ENCODE measurements around the gene CFAP74. TPM values are rescaled to one million over a fixed set of nuclear protein-coding genes. Genes with fewer than 3 reads are reported as not detected.

The CFAP74 gene
- total RNA-seq, 2 donors from 2014 or later, result under 0.01 TPM; not detected in 1

DNA sequence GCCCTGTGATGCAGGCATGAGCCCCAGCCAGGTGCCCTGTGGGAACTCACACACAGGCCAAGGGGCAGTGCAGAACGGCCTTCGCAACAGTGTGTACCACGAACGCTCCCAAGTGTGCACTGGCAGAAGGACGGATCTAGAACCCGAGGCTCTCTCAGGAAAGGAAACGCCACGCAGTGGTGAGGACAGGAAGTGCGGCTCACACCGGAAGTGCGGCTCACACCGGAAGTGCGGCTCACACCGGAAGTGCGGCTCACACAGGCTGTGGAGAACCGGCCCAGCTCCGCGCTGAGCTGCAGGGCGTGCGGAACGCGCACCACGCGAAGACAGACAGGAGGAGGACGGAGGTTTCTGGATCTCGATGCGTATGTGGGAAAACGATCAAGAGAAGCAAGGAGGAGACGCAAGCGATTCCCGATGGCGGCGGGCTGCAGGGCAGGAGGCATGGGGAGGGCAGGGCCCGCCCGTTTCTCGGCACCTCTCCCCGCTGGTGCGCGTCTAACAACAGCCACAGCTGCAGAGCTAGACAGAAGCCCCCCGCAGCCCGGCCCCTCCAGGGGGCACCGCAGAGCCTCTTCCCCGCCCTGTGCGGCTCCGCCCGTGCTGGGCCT is 48.6 kb downstream of the CFAP74 start:
- Histone ChIP-seq H3K9me3 (no peaks in the 10 kb centered on the region), H3K36me3 (replicated peaks in 1 of 2; ENCODE audit: insufficient read depth in 1 of 2, low read depth in 2 of 2) (no peaks in the 10 kb centered on the region), H3K27ac (no peak overlapping the region), H3K4me1 (peaks cover 5% of the 10 kb centered on the region), H3K27me3 (no peaks in the 10 kb centered on the region), H3K4me3 (no peak overlapping the region)
- ATAC-seq (no peak), DNase-seq (no peak)
- TF ChIP-seq POLR2A (IDR thresholded peaks at IDR 0.05) (no peak), CTCF (IDR thresholded peaks at IDR 0.05) (no peak)
- intact Hi-C loops (cut with DNase I), result no loop called here
- 82 to 86% methylated on average over 39 to 41 of the region's 46 CpGs for WGBS, 2 donors

DNA sequence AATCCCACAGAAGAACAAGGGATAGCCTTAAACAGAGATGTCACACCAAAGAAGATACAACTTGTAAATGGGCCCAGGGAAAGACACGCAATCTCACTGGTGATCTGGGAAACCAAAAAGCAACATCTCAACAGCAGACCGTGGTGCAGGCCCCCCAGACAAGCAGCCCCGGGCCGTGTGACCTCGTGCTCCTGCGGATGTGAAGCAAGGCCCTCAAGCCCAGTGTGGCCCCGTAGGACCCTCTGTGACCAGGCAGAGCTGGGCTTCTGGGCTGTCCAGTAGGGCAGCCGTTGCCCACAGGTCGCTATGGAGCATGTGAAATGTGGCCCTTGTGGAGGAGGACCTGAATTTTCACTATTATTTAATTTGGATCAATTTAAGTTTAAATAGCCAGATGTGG is 49.6 kb downstream of the CFAP74 start:
- DNase-seq (no peak), ATAC-seq (no peak)
- no peaks in the 10 kb centered on the region for H3K9me3 ChIP-seq
- H3K4me3 ChIP-seq, result no peak overlapping the region
- TF ChIP-seq CTCF (IDR thresholded peaks at IDR 0.05) (no peak), POLR2A (IDR thresholded peaks at IDR 0.05) (no peak)
- no peaks in the 10 kb centered on the region for H3K4me1 ChIP-seq
- no peaks in the 10 kb centered on the region for H3K36me3 ChIP-seq (replicated peaks in 1 of 2; ENCODE audit: insufficient read depth in 1 of 2, low read depth in 2 of 2)
- no peaks in the 10 kb centered on the region for H3K27me3 ChIP-seq
- H3K27ac ChIP-seq, result no peak overlapping the region
- intact Hi-C loops (cut with DNase I), result no loop called here
- WGBS, 2 donors, result 79 to 82% methylated on average over 6 to 9 of the region's 9 CpGs

DNA sequence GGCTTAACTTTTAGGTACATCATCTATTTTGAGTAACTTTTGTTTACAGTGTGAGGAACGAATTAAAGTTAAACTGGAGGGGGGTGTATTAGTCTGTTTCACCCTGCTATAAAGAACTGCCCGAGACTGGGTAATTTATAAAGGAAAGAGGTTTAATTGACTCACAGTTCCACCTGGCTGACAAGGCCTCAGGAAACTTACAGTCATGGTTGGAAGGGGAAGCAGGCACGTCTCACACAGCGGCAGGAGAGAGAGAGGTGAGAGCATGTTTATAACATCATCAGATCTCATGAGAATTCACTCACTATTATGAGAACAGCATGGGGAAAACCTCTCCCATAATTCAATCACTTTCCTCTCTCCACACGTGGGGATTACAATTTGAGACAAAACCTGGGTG is 52.6 kb downstream of the CFAP74 start:
- no peaks in the 10 kb centered on the region for H3K9me3 ChIP-seq
- H3K27ac ChIP-seq, result no peak overlapping the region
- intact Hi-C loops (cut with DNase I), result no loop called here
- DNase-seq (no peak), ATAC-seq (no peak)
- no peak overlapping the region for H3K4me3 ChIP-seq
- no peak for TF ChIP-seq CTCF (IDR thresholded peaks at IDR 0.05)
- TF ChIP-seq POLR2A (IDR thresholded peaks at IDR 0.05), result no peak
- no peaks in the 10 kb centered on the region for H3K4me1 ChIP-seq
- H3K27me3 ChIP-seq, result no peaks in the 10 kb centered on the region
- 69% methylated on average over 5 of the region's 5 CpGs for WGBS, 2 donors
- H3K36me3 ChIP-seq (replicated peaks in 1 of 2; ENCODE audit: insufficient read depth in 1 of 2, low read depth in 2 of 2), result no peaks in the 10 kb centered on the region

DNA sequence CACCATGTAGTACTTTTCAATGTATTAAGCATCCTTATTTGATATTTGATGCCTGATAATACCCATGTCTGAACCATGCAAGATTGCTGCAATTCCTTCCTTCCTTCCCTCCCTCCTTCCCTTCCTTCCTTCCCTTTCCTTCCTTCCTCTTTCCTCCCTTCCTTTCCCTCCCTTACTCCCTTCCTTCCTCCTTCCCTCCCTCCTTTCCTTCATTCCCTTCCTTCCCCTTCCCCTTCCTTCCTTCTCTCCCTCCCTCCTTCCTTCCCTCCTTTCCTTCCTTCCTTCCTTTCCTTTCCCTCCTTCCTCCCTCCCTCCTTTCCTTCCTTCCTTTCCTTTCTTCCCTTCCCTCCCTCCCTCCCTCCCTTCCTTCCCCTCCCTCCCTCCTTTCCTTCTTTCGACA is 54.8 kb downstream of the CFAP74 start:
- no peak for TF ChIP-seq CTCF (IDR thresholded peaks at IDR 0.05)
- TF ChIP-seq POLR2A (IDR thresholded peaks at IDR 0.05), result no peak
- intact Hi-C loops (cut with DNase I), result loop anchor here (5.0 kb wide), 1 partner anchor 94 kb away; no protein-coding TSS in a partner anchor
- DNase-seq (no peak), ATAC-seq (no peak)
- Histone ChIP-seq H3K4me1 (peaks cover 6% of the 10 kb centered on the region), H3K36me3 (replicated peaks in 1 of 2; ENCODE audit: insufficient read depth in 1 of 2, low read depth in 2 of 2) (no peaks in the 10 kb centered on the region), H3K9me3 (no peaks in the 10 kb centered on the region), H3K27ac (no peak overlapping the region), H3K4me3 (no peak overlapping the region), H3K27me3 (no peaks in the 10 kb centered on the region)
- WGBS, 2 donors, result 29% methylated on average over 1 of the region's 1 CpG

DNA sequence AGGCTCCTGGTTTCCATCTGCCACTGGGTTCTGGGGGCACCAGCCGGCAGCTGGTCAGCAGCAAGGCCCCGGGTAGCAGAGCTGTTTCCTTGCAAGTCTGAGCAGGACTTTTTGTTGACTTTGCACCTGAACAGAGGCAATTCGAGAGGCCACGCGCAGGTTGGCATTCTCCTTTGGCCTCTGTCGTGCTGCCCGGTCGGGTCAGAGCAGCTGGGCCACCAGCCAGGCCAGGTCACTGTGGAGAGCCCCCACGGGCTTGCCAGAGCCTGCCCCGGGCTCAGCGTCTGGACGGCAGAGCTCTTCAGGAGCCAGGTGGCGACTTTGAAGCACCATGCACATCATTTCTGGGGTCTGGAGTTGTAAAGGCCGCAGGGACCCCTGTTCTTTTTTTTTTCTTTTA is 56.1 kb downstream of the CFAP74 start:
- ATAC-seq, result no peak
- Histone ChIP-seq H3K27ac (no peak overlapping the region), H3K9me3 (no peaks in the 10 kb centered on the region), H3K4me1 (peaks cover 7% of the 10 kb centered on the region), H3K36me3 (replicated peaks in 1 of 2; ENCODE audit: insufficient read depth in 1 of 2, low read depth in 2 of 2) (no peaks in the 10 kb centered on the region), H3K4me3 (no peak overlapping the region), H3K27me3 (no peaks in the 10 kb centered on the region)
- no peak for TF ChIP-seq POLR2A (IDR thresholded peaks at IDR 0.05)
- no peak for TF ChIP-seq CTCF (IDR thresholded peaks at IDR 0.05)
- intact Hi-C loops (cut with DNase I), result loop anchor here (5.0 kb wide), 1 partner anchor 95 kb away; no protein-coding TSS in a partner anchor
- DNase-seq, result no peak
- 40 to 65% methylated on average over 1 to 12 of the region's 14 CpGs for WGBS, 2 donors
